ENCODE data around the gene ATP9A. TPM values are rescaled to one million over a fixed set of nuclear protein-coding genes. Genes with fewer than 3 reads are reported as not detected.

ATP9A gene
- total and polyA plus RNA-seq, 2 experiments from 2014 or later, result 11.3 to 16.9 TPM

DNA sequence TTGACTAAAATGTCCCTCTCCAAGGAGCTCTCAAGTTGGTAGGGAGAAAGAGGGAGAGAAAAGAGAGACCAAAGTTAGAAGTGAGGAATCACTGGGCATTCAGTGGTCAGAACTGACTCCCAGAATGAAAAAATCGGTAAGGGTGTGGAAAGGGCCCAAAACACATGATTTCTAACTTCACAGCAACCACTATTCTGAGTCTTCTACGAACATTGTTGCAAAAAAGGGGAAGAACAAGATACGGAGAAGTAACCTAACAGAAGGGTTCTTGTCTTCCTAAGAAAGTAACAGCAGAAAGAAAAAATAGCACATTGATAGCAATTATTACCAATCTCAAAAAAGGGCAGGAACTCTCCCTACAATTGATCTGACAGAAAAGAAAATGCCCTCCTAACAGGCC, 65.6 kb downstream of the ATP9A start:
- Histone ChIP-seq H3K27me3 (no peaks in the 10 kb centered on the region), H3K4me3 (no peak overlapping the region), H3K27ac (no peak overlapping the region), H3K36me3 (no peaks in the 10 kb centered on the region), H3K9me3 (ENCODE audit: low read depth) (no peaks in the 10 kb centered on the region), H3K4me1 (ENCODE audit: low read depth) (peaks cover under 1% of the 10 kb centered on the region)
- DNase-seq (ENCODE audit: low read depth in 1 of 2, low spot score in 1 of 2), result no peak
- no peak for TF ChIP-seq CTCF (IDR thresholded peaks at IDR 0.05; ENCODE audit: low read depth, low read length)

- peak; percentile 28 to 65 for DNase-seq (ENCODE audit: low read depth in 1 of 2, low spot score in 1 of 2)
- H3K4me3 ChIP-seq, result no peak overlapping the region
- peaks cover 12% of the 10 kb centered on the region for H3K4me1 ChIP-seq (ENCODE audit: low read depth)
- no peaks in the 10 kb centered on the region for H3K36me3 ChIP-seq
- peak; percentile 80 for TF ChIP-seq CTCF (IDR thresholded peaks at IDR 0.05; ENCODE audit: low read depth, low read length)
- no peaks in the 10 kb centered on the region for H3K9me3 ChIP-seq (ENCODE audit: low read depth)
- H3K27ac ChIP-seq, result no peak overlapping the region
- no peaks in the 10 kb centered on the region for H3K27me3 ChIP-seq
Measured at GRCh38 chr20:51700809-51701285, 67.3 kb downstream of the ATP9A start.

- DNase-seq (ENCODE audit: low read depth in 1 of 2, low spot score in 1 of 2), result no peak
- no peaks in the 10 kb centered on the region for H3K36me3 ChIP-seq
- TF ChIP-seq CTCF (IDR thresholded peaks at IDR 0.05; ENCODE audit: low read depth, low read length), result no peak
- H3K27ac ChIP-seq, result no peak overlapping the region
- no peak overlapping the region for H3K4me3 ChIP-seq
- peaks cover 12% of the 10 kb centered on the region for H3K4me1 ChIP-seq (ENCODE audit: low read depth)
- no peaks in the 10 kb centered on the region for H3K27me3 ChIP-seq
- no peaks in the 10 kb centered on the region for H3K9me3 ChIP-seq (ENCODE audit: low read depth)
Measured at GRCh38 chr20:51698252-51698651, 69.9 kb downstream of the ATP9A start.

DNA sequence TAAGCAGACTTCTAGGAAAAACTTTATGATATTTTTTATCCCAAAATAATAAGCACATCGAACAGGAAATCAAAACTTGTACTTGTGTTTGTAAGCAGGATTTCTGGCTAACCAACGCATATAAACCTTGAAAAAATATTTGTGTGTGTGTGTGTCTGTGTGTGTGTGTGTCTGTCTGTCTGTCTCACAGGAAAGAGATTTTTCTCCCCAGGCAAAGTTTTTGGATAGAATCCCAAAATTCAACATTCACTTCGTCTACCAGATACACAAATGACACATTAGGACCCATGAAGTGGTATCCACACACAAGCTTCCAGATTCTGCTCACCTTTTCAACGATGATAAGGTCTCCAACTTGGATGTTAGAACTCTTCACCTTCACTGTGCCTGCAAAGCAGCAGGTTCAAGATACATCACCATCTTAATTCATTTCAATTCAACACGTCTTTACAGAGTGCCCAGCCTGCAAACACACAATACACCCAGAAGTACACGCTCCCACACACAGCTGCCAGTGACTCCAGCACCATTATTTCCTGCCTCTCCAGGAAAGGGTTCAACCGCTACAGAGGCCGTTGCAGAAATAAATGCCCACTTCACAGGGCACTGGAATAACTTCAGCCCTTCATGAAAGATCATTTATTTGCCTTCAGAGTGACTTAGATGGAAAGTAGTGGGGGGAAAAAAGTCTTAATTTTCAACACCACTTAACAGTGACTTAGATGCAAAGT, 70.9 kb downstream of the ATP9A start:
- Histone ChIP-seq H3K9me3 (ENCODE audit: low read depth) (no peaks in the 10 kb centered on the region), H3K4me3 (no peak overlapping the region), H3K4me1 (ENCODE audit: low read depth) (peaks cover 12% of the 10 kb centered on the region), H3K27ac (peak overlapping the region; percentile 15), H3K27me3 (no peaks in the 10 kb centered on the region), H3K36me3 (no peaks in the 10 kb centered on the region)
- TF ChIP-seq CTCF (IDR thresholded peaks at IDR 0.05; ENCODE audit: low read depth, low read length), result no peak
- DNase-seq (ENCODE audit: low read depth in 1 of 2, low spot score in 1 of 2), result peak in 1 of 2 donors; percentile 27

DNA sequence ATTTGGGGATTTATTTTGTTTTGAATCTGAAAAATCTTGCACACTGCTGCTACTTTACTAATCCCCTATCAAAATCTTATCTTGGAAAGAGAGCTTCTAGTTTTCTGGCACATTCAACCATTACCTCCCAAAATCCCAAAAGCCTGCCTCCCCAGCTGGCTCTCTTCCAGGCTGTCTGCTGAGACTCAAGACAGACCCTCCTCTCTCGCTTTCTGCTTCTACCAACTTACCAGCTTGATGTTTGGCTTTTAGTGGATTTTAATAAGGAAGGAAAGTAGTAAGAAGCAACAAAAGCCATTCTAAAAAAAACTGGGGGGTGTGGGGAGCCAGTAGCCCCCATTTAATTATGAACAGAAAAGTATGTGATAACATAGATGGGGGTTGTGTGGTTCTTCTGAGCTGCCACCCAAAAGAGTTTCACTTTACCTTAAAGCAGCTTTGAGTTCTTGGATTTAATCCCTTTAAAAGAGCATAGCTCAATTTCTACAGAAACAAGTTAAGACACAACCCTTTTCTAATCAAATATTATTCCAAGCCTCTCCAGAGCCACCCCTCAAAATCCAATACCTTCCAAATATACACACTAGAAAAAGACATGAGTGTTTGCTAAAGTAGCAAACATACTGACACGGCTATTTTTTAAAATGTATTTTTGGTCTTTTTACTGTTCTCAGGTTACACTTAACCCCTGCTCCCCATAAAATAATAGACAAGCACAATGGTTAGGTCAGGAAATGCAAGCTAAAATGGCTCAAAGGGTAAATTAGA, 71.7 kb downstream of the ATP9A start:
- Histone ChIP-seq H3K4me1 (ENCODE audit: low read depth) (peaks cover 12% of the 10 kb centered on the region), H3K4me3 (no peak overlapping the region)

More for the DNA sequence above, 71.7 kb downstream of the ATP9A start:
- peak overlapping the region; percentile 15 for H3K27ac ChIP-seq
- DNase-seq (ENCODE audit: low read depth in 1 of 2, low spot score in 1 of 2), result peak; percentile 37 to 61
- H3K36me3 ChIP-seq, result no peaks in the 10 kb centered on the region
- no peak for TF ChIP-seq CTCF (IDR thresholded peaks at IDR 0.05; ENCODE audit: low read depth, low read length)
- no peaks in the 10 kb centered on the region for H3K9me3 ChIP-seq (ENCODE audit: low read depth)
- no peaks in the 10 kb centered on the region for H3K27me3 ChIP-seq

Data from cardiac muscle cell (in vitro differentiated cells and primary cell).